AG09309 (cell line): ENCODE results near the gene PIP5KL1.
A peak's percentile ranks its signal among the peaks of the same experiment; 100 is the strongest.

Source experiments
- DNase-seq: peaks from one replicate; pipeline ENCODE4 v3.0.0-alpha.2; 2010; ENCODE audit warnings: low read depth
- H3K4me3 ChIP-seq: 2 replicates; pipeline ENCODE4 v1.5.1; 2011; ENCODE audit warnings: mild to moderate bottlenecking, low read depth, low read length, moderate library complexity; ENCODE audit not compliant: control insufficient read depth
- TF ChIP-seq, protein P1 (sequence below): IDR thresholded peaks from 2 replicates; pipeline ENCODE4 v1.5.1; 2011; ENCODE audit warnings: mild to moderate bottlenecking, low read depth, low read length, inconsistent platforms; ENCODE audit not compliant: insufficient read depth, control insufficient read depth; ENCODE audit errors: missing control alignments

The PIP5KL1 gene

DNA sequence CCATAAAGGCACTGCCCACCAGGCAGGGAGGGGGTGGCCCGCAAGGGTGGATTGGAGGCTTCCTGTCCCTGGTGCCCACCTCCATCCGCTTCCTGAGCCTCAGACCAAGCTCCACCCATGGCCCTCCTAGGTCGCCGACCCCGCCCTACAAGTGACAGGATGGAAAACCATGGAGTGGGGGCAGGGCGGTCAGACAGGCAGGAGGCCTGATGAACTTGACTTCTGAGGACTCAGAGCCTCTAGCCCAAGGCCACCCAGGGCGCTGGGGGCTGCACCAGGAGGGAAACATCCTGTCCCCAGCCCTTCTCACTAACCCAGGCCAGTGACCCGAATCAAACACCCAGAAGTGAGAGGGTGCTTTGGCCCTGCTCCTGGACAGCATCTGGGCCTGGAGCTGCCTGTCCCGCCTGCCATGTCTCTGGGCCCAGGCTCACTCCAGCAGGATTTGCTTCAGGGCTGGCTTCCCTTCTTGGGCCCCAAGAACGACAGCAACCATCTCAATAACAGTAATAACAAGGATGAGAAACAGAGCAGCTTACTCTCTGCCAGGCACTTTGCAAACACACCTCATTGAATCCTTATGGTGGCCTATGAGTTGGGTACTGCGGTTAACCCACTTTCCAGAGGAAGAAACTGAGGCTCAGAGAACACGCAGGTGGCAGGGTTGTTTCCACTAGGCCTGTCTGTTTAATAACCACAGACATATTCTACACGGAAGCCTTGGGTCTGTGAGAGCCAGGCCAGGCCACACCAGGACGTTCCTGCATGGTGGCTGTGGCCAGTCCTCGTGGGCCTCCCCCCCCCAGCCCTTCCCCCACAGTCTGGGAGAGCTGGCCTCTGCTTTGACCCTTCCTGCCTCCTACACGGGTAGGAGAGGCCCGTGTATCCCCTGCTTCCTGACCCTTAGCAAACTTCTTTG, 26.8 kb downstream of the PIP5KL1 start:
- TF ChIP-seq, protein P1, sequence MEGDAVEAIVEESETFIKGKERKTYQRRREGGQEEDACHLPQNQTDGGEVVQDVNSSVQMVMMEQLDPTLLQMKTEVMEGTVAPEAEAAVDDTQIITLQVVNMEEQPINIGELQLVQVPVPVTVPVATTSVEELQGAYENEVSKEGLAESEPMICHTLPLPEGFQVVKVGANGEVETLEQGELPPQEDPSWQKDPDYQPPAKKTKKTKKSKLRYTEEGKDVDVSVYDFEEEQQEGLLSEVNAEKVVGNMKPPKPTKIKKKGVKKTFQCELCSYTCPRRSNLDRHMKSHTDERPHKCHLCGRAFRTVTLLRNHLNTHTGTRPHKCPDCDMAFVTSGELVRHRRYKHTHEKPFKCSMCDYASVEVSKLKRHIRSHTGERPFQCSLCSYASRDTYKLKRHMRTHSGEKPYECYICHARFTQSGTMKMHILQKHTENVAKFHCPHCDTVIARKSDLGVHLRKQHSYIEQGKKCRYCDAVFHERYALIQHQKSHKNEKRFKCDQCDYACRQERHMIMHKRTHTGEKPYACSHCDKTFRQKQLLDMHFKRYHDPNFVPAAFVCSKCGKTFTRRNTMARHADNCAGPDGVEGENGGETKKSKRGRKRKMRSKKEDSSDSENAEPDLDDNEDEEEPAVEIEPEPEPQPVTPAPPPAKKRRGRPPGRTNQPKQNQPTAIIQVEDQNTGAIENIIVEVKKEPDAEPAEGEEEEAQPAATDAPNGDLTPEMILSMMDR, result no peak
- DNase-seq, result no peak
- no peak overlapping the region for H3K4me3 ChIP-seq

DNA sequence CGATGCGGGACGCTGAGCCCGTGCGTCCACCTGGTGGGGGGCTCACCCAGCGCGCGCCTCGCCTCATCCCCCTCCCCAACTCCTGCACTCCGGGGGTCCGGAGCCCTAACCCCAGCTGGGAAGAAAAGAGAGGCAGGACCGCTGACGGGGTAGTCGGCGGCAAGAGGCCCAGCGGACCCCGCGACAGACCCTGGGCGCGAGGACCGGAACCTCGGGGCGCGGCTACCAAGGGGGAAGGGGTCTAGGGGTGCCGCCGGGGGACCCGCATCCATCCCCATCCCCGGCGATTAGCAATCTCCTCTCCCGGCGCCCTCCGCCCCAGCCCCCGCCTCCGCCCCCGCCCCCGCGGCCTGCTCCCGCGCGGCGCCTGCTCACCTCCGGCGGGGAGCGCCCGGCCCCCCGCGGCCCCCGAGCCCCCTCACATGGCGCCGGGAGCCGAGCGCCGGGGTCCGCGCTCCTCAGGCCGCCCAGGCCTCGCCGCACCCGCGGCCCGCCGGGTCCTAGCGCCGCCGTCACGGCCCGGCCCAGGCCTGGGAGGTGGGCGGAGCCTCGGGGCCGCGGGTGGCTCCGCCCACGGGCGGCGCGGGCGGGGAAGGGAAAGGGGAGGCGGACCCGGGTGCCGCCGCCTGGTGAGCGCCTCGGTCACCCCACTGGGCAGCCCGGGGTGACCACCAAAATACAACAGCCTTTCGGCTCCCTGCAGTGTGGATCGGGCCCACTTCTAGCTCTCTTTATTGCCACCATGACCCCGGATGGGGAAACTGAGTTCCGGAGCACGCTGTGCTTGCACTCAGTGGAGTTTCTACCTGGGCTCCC, 31.2 kb downstream of the PIP5KL1 start, which contains the start of gene ST6GALNAC6:
TSS of gene ST6GALNAC6 (minus strand) at position 476 of the 816 bp plus-strand sequence. CDS start 1,622 bp downstream, outside the sequence.
- TF ChIP-seq, protein P1, result no peak
- no peak for DNase-seq
- peak within 1 kb of the TSS; percentile 72 for H3K4me3 ChIP-seq

DNA sequence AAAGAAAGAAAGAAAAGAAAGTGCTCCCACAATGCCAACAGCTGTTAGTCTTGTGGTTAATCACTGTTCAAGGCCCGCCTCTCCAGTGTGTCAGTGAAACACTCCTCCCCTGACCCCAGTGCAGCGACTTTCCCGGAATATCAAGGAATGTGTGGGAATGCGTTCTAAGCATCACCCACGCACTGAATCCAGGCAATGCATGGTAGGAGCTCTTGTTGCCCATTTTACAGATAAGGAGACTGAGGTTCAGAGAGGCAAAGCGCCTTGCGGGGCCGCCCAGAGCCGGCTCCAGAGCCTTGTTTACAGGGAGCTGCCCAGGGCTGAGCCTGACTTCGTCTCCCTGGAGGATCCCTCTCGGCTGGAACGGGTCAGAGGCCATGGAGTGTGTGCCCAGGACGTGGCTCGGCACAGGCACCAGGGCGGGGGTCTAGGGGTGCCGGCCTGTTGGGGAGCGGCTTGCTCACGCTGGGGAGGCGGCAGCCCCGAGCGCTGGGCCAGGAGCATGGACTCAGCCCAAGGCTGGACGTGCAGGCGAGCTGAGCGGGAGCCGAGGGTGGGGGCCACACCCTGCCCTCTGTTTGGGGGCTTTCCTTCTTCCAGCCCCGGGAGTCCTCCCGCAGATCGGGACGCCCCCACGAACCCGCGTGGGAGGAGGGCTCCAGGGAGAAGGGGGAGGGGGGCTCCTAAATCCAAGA, 32.0 kb downstream of the PIP5KL1 start:
- DNase-seq, result peak; percentile 74
- TF ChIP-seq, protein P1, result no peak
- H3K4me3 ChIP-seq, result peak overlapping the region; percentile 72

DNA sequence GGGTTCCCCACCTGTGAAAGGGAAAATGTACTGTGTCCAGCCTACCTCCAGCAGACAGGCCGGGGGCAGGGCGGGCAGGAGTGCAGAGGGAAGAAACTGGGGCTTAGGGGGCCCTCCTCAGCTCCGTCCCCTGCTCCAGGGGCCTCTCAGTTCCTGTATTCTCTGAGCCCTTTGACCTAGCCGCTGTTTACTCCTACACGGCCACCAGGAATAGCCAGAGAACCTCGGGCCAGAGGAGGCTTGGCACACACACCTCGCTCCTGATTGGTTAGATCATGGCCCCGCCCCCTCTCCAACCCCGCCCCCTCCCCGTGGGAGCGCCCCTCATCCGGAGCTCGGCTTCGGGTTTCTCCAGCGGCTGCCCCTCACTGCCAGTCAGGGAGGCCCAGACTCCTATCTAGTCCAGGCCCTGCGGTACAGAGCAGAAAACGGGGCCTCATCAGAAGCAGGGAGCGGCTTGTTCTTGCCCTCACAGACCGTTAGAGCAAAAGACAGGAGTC, 33.3 kb downstream of the PIP5KL1 start:
- no peak overlapping the region; the same call in 1 of the 2 replicates for H3K4me3 ChIP-seq
- TF ChIP-seq, protein P1, result no peak
- DNase-seq, result no peak

DNA sequence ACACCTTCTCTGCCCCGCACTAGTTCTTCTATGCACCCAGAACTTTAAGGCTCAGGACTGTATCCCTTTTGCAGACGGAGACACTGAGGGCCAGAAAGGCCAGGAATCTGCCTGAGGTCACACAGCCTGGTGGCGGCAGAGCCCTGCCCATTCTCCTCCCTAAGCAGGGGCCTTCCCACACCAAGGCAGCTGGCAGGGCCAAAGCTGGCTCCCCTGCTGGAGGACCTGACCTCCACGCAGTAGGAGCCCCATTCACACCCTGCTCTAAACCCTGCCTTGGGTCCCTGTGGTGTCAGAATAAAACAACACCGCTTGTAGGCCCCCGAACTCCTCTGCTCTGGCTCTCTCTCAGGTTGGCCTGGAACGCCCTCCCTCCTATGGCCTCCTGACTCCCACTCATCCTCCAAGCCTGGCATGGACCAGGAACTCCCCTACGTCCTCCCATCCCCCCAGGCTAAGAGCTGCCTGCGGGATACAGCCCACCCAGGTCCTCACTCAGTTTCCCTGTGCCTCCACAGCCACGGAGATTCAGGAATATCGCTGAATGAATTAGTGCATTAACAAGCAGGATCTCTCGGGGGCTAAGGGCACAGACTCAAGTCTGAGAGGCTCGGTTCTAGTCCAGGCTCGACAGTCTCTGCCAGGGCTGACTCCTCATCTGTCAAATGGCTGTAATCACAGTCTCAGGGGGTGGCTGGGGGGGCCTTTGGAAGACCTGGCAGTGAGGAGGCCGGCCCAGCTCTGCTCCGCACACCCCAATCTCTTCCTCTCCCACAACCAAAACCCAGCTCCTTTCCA, 34.0 kb downstream of the PIP5KL1 start:
- no peak for DNase-seq
- H3K4me3 ChIP-seq, result no peak overlapping the region
- TF ChIP-seq, protein P1, result no peak

DNA sequence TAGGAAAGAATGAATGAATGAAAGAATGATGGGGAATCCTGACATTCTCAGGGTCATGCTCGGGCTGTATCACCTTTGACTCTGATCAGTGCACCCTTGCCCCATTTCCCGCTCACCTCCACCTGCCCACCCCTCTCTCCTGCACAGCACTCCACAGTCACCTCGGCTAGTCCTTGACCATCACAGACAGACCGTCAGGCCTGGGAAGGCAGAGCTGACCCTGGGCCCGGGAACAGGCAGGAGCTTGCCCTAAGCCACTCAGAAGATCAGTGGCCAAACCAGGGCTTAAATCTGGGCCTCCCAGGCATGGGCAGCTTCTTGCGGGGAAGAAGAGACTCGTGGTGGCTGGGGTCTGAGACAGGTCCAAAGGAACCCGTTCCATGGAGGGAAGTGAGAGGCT, 34.8 kb downstream of the PIP5KL1 start:
- no peak for DNase-seq
- TF ChIP-seq, protein P1, result no peak
- H3K4me3 ChIP-seq, result no peak overlapping the region
